HepG2 (cell line): Measurements from ENCODE around the gene NDP. TPM values are rescaled to one million over a fixed set of nuclear protein-coding genes. Genes with fewer than 3 reads are reported as not detected.

Experiments used
- ARID5B ChIP-seq: IDR thresholded peaks from 2 replicates; pipeline ENCODE4 v1.4.0; 2020; ENCODE audit warnings: mild to moderate bottlenecking, missing genetic modification reagents
- ARNTL ChIP-seq: sonication (generic); formaldehyde crosslinking; IDR thresholded peaks from 2 replicates; pipeline ENCODE4 v1.4.0; 2020; ENCODE audit warnings: mild to moderate bottlenecking, missing genetic modification reagents
- PRPF4 ChIP-seq: fragments of 200-400 bp; formaldehyde crosslinking; IDR thresholded peaks from 2 replicates; pipeline ENCODE4 v1.6.1; 2016; ENCODE audit warnings: low read length, low read depth; ENCODE audit not compliant: poor library complexity, severe bottlenecking
- SALL1 ChIP-seq: sonication (generic); formaldehyde crosslinking; IDR thresholded peaks from 2 replicates; pipeline ENCODE4 v1.8.0; 2022; ENCODE audit warnings: mild to moderate bottlenecking, missing genetic modification reagents
- polyA plus RNA-seq, 8 experiments: library from polyadenylated mRNA; depleted of rRNA in 3 of 8; stranded (reverse) in 7 of 8; unstranded in 1 of 8; fragments of >200 nt; fragmentation: Illumina TruSeq in 4 of 8; extraction: Trizol in 4 of 8; gene quantifications; 2 replicates each; pipeline versions ENCODE4 v1.2.1 to v1.2.3, GENCODE V29; 2011 to 2016; ENCODE audit warnings: low read depth in 4 of 8, missing spikeins in 1 of 8, mixed read lengths in 1 of 8; ENCODE audit not compliant: insufficient read depth in 1 of 8
- total RNA-seq, 5 experiments: library from RNA; depleted of rRNA; stranded (reverse); fragments of >200 nt; fragmentation: Illumina TruSeq; extraction: Trizol; gene quantifications; 2 replicates each; pipeline ENCODE4 v1.2.3, GENCODE V29; 2016; ENCODE audit warnings: low read depth in 1 of 5
- TF ChIP-seq, protein P1 (sequence below): sonication (generic); formaldehyde crosslinking; IDR thresholded peaks from 2 replicates; pipeline ENCODE4 v1.9.0; 2021; ENCODE audit warnings: missing genetic modification reagents, mild to moderate bottlenecking, borderline replicate concordance
- TF ChIP-seq, protein P2 (sequence below): IDR thresholded peaks from 2 replicates; pipeline ENCODE4 v1.6.1; 2016; ENCODE audit warnings: low read depth, control low read depth

Gene NDP
- total and polyA plus RNA-seq, 2 of the 13 experiments (the other 11 are each of a cell fraction or from before 2014, with no cell fraction given): not detected

DNA sequence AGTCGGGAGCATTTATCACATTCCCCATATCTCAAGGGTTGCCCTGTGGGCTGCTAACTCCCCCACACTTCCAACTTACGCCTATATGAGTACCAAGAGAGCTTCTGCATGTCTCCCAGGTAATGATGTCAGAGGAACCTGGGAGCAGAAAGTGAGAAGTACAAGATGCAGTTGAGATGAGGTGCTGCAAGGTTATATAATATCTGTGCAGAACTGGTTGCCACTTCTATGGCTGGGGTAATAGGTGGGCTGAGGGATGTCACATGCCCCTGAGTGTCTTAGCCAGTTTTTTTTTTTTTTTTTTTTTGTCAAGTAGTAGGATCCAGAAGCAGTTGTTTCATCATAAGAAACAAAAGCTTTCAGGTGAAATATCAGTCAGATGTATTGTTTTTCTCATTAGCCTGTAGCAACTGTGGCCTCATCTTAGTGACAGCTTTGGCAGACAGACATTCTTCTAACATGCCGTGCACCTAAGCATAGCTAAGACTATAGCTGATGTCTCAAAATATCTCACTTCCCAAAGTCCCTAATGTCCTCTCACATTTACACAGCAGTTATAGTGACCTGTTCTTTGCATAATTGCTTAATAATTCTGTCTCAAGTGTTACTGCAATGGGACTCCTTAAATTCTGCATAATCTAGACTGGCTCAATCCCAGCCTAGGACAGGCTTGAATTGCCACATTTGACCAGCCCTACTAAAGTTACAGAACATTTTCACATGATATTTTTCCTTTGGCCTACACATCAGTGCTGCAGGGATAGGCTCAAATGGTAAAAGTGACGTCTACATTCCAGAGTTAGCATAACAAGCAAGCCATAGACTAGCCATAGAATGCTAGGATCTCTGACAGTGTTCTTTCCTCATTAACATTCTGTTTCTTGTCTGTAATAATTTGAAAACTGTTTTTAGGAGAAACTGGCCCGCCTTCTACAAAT, 73.0 kb downstream of the NDP start (continued):
- TF ChIP-seq ARID5B (CRISPR knock-in tag): no peak
- no peak for TF ChIP-seq ARNTL (CRISPR knock-in tag)
- TF ChIP-seq, protein P1, sequence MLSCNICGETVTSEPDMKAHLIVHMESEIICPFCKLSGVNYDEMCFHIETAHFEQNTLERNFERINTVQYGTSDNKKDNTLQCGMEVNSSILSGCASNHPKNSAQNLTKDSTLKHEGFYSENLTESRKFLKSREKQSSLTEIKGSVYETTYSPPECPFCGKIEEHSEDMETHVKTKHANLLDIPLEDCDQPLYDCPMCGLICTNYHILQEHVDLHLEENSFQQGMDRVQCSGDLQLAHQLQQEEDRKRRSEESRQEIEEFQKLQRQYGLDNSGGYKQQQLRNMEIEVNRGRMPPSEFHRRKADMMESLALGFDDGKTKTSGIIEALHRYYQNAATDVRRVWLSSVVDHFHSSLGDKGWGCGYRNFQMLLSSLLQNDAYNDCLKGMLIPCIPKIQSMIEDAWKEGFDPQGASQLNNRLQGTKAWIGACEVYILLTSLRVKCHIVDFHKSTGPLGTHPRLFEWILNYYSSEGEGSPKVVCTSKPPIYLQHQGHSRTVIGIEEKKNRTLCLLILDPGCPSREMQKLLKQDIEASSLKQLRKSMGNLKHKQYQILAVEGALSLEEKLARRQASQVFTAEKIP (CRISPR knock-in tag): no peak
- TF ChIP-seq, protein P2, sequence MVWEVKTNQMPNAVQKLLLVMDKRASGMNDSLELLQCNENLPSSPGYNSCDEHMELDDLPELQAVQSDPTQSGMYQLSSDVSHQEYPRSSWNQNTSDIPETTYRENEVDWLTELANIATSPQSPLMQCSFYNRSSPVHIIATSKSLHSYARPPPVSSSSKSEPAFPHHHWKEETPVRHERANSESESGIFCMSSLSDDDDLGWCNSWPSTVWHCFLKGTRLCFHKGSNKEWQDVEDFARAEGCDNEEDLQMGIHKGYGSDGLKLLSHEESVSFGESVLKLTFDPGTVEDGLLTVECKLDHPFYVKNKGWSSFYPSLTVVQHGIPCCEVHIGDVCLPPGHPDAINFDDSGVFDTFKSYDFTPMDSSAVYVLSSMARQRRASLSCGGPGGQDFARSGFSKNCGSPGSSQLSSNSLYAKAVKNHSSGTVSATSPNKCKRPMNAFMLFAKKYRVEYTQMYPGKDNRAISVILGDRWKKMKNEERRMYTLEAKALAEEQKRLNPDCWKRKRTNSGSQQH (CRISPR knock-in tag): no peak
- no peak for TF ChIP-seq PRPF4
- no peak for TF ChIP-seq SALL1

Other genes starting within 250 kb of the NDP start
- 11.0 and 22.5 TPM in 2 replicates for gene MAOB, start 90.9 kb downstream of the NDP start, total RNA-seq (2016; rRNA removed; fragmentation: Illumina TruSeq; extraction: Trizol)
- gene MAOB, start 90.9 kb downstream of the NDP start, polyA plus RNA-seq (2011; rRNA removed): 12.8 and 19.0 TPM in 2 replicates